NCI-H146 (cell line): ENCODE results near the gene COL4A2.

Experiments used
- DNase-seq: peaks from one replicate; lab custom pipeline; 2025; lab: John Stamatoyannopoulos, UW

The COL4A2 gene

GRCh38 chr13:110533771-110534670 lies 226.9 kb downstream of the COL4A2 start:
- DNase-seq: no peak

DNA sequence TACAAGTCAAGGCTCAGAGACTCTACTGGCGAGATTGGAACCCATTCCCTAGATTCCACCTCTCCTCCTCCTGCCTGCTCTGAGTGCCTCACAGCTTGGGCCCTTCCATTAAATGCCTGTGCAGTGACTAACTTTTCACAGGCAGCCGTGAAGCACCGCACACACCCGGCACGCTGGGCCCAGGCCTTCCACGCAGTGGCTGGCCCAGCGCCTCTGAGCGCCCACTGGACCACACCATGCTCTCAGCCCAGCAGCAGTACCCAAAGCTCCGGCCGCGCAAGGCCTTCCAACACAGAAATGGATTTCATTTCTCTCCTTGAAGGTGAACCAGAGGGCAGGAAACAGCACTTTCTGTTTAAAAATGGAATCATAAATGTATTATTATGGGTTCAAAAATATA lies 228.4 kb downstream of the COL4A2 start:
- DNase-seq: no peak

DNA sequence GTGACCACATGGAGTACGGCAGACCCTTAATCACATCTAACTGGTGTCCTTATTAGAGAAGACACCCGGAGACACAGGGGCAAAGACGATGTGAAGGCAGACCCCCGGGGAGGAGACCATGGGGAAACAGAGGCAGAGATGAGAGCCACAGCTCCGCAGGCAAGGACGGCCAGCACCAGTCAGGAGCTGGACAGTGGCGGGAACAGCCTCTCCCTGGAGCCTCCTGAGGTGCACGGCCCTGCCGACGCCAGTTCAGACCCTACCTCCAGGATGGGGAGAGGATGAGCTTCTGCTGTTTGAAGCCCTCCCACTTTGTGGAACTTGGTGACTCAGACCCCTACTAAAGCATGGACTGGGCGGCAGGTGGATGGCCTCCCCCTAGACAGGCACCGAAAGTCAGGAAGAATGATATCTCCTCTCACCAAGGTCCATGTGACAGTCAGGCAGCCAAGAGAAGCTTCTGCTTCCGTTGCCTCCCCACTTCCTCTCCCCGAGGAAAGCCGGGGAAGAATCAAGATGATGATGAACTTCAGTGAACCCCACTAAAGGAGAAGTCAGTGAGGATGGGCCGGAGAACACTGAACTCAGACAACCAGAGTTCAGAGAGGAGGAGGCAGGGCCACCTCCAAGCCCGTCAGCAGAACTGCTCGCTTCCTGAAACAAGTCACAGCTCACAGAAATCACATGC lies 229.1 kb downstream of the COL4A2 start:
- DNase-seq: no peak

GRCh38 chr13:110538632-110539031 lies 231.5 kb downstream of the COL4A2 start:
- DNase-seq: no peak

GRCh38 chr13:110539894-110540293 lies 232.8 kb downstream of the COL4A2 start:
- DNase-seq: no peak

GRCh38 chr13:110540871-110541525 lies 233.9 kb downstream of the COL4A2 start:
- no peak for DNase-seq

DNA sequence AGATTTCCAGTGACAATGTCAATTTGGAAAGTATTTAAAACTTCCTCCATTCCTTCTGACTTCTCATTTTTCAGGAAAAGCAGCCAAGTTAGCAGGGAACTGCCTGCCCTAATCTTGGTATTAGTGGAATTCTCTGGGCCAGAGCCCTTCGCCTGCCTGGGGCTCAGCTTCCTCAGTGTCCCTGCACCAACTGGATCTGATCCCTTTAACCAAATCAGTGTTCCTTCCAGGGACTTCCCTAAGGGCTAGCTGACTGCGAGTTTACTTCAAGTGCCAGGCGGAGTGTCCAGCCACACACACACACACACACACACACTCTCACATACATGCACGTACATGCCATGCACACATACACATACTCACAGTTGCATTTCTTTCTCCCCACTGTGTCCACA lies 234.4 kb downstream of the COL4A2 start:
- DNase-seq: no peak

DNA sequence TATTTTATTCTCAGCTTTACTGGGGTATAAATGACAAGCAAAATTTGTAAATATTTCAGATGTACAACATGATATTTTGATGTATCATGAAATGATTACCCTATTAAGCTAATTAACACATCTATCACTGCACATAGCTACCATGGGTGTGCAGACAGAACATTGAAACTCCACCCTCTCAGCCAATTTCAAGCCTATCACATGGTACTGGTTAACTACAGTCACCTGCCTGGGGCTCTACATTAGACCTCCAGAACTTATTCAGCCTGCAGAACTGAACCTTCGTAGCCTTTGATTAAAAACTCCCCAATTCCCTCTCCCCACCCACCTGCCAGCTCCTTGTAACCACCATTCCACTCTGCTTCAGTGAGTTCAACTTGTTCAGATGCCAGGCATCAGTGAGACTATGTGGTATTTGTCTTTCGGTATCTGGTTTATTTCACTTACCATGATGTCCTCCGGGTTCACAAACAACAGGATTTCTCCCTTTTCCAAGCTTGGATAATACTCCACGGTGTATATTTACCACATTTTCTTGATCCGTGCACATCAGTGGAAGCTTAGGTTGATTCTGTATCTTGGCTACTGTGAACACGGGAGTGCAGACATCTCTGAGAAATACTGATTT lies 235.2 kb downstream of the COL4A2 start:
- DNase-seq: no peak

- no peak for DNase-seq
These were observed 239.3 kb downstream of the COL4A2 start for GRCh38 chr13:110546378-110546777.

- no peak for DNase-seq
These were observed 239.8 kb downstream of the COL4A2 start for GRCh38 chr13:110546926-110547325.

- DNase-seq: no peak
These were observed 242.1 kb downstream of the COL4A2 start for GRCh38 chr13:110548891-110549794.

- no peak for DNase-seq
These were observed 242.7 kb downstream of the COL4A2 start for GRCh38 chr13:110549795-110550160.

- no peak for DNase-seq
These were observed 244.2 kb downstream of the COL4A2 start for GRCh38 chr13:110551284-110551683.

DNA sequence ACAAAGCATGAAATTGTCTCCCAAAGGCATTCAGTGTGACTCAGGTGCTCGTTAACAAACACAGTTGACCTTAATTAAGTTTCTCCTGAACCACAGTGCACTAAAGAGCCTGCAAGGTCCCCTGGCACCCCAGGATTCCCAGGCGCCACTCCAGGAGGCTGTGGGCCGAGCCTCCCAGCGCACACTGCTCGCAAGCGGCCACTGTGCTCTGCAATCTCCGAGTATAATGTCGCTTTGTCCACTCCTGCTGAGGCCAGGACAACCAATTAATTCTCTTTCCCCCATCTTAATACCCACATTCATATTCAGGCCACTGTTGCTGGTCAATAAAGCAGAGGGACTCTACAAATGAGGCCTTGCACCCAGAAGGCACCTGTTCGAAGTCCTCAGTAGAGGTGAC lies 245.7 kb downstream of the COL4A2 start:
- DNase-seq: no peak

- no peak for DNase-seq
These were observed 246.3 kb downstream of the COL4A2 start for GRCh38 chr13:110553417-110553816.

GRCh38 chr13:110554227-110554836 lies 247.2 kb downstream of the COL4A2 start:
- no peak for DNase-seq

DNA sequence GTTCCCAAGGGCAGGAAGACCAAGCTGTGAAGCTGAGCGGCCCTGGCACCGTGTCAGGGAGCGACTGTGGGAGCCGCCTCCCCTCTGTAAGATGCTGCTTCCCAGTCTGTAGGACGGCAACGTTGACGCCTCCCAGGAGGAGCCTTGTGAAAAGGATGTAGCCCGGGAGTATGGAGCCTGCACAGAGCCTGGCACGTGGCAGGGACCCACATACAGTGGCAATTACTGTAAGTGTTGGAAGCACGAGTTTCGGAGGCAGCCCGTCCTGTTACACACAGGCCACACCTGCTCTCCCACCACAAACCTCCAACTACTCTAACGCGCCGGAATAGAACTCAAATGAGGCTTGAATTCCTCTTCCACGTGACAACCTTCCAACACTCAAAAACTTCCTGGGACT lies 247.9 kb downstream of the COL4A2 start:
- DNase-seq: no peak

DNA sequence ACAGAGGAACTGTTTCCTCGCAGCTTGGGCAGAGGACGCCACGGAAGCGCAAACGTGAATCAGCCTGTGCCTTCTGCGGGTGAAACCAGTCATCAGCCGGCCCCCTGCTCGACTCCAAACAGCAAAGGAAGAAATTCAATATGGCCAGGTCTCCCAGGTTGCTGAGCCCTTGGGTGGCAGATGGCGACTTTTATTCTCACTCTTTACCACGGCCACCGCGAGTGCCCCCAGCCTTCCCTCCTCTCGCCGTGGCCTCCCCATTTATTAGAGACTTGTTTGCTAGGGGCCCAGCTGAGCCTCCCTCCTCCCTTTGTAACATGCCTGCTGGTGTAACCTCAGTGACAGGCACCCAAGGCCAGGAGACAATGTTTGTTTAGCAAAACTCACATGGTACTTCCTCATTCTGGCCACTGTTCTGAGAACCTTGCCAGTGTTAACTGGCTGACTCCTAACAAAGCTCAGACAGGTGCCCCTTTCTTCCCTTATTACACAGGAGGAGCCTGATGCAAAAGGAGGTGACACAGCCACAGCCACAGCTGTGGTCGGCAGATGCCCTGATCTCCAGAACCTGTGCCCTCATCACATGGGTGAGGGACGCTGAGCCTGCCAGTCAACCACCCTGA lies 248.6 kb downstream of the COL4A2 start:
- DNase-seq: peak; percentile 41

DNA sequence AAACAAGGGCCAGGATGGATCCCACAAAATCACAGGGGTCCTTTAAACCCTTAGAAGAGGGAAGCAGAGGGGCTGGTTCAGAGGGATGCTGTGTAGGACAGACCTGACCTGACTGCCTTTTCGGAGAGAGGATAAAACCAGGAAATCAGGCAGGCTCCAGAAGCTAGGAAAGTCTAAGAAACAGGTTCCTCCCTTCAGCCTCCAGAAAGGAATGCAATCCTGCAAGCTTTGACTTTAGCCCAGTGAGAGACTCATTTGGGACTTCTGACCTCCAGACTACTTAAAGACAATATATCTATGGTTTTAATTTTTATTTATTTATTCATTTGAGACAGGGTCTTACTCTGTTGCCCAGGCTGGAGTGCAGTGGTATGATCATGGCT lies 249.1 kb downstream of the COL4A2 start:
- no peak for DNase-seq

DNA sequence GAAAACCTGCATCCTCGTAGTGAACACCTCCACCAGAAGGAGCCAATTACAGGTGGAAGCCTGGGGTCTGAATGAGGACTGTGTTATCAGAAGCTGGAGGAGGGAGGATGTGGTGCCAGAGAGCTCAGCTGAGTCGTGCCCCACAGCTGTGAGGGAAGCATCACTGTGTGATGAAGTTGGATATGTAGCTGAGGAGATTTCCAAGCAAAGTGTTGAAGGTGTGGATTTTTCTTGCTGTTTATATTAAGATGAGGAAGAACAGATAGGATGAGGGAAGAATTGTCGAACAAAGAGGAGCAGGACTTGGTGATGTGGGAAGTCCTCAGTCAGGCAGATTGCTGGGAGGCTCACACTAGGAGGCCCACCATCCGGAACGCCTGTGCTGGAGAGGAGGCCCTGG lies 250.0 kb downstream of the COL4A2 start:
- no peak for DNase-seq
